ENCODE data around the gene SAP30L.

Gene SAP30L

DNA sequence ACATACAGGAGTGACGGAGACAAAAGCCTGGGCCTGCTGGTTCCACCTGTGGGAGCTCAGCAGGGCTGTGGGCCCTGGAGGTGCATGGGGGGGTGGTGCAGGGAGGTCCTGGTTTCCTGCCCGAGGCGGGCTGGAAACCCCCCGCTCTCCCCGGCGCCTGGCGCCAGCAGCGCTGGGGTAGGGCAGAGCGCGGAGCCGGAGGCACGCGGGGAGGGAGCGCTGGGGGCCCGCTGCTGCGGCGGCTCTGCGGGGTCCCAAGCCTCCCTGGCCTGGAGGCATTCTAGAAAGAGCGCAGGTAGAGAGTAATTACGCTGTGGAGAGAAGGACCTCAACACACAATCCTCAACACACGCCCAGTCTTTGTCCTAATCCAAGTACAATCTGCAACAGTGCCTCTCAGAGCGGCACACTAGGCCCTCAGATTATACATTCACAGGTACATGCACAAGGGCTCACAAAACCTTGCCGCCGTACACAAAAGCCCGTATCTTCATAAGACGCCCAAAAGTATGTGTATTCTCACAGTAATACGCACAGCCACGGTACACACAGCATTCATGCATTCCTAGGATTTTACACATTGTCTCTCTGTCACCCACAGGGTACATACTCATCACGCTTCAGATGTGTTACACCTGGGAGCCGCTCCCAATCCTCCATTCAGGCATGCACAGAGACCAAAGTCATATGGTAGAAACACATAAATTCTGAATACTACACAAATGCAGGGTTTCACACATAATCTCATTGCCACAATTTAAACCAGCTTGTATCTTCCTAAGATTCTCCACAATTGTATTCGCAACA lies 34.4 kb downstream of the SAP30L start:
- Histone ChIP-seq H3K79me2 (ENCODE audit: low read length) (no peaks in the 10 kb centered on the region), H3K27ac (ENCODE audit: low read length) (no peak overlapping the region), H3K9me2 (replicated peaks; ENCODE audit: insufficient read depth, low read length) (no peaks in the 10 kb centered on the region), H3K4me3 (ENCODE audit: low read length) (no peak overlapping the region), H3K9me3 (replicated peaks; ENCODE audit: insufficient read depth, low read length) (no peaks in the 10 kb centered on the region), H2AFZ (ENCODE audit: low read length) (no peak overlapping the region), H4K20me1 (ENCODE audit: insufficient read depth, low read length) (no peaks in the 10 kb centered on the region), H3K4me1 (ENCODE audit: low read length) (no peaks in the 10 kb centered on the region), H3K9ac (ENCODE audit: low read length) (no peak overlapping the region), H3K27me3 (replicated peaks; ENCODE audit: insufficient read depth, low read length) (peaks cover 79% of the 10 kb centered on the region), H3F3A (ENCODE audit: insufficient read depth, low read length) (no peaks in the 10 kb centered on the region), H3K4me2 (ENCODE audit: low read depth, low read length) (no peak overlapping the region), H3K36me3 (replicated peaks; ENCODE audit: insufficient read depth, low read length) (no peaks in the 10 kb centered on the region)
- DNase-seq, result no peak
- TF ChIP-seq, protein P1, sequence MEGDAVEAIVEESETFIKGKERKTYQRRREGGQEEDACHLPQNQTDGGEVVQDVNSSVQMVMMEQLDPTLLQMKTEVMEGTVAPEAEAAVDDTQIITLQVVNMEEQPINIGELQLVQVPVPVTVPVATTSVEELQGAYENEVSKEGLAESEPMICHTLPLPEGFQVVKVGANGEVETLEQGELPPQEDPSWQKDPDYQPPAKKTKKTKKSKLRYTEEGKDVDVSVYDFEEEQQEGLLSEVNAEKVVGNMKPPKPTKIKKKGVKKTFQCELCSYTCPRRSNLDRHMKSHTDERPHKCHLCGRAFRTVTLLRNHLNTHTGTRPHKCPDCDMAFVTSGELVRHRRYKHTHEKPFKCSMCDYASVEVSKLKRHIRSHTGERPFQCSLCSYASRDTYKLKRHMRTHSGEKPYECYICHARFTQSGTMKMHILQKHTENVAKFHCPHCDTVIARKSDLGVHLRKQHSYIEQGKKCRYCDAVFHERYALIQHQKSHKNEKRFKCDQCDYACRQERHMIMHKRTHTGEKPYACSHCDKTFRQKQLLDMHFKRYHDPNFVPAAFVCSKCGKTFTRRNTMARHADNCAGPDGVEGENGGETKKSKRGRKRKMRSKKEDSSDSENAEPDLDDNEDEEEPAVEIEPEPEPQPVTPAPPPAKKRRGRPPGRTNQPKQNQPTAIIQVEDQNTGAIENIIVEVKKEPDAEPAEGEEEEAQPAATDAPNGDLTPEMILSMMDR (IDR thresholded peaks at IDR 0.05; ENCODE audit: low read length), result no peak
- TF ChIP-seq EZH2 (optimal IDR thresholded peaks at IDR 0.05; ENCODE audit: low read depth, low read length) (no peak), EZH2phosphoT487 (IDR thresholded peaks at IDR 0.05; ENCODE audit: low read length) (no peak)

DNA sequence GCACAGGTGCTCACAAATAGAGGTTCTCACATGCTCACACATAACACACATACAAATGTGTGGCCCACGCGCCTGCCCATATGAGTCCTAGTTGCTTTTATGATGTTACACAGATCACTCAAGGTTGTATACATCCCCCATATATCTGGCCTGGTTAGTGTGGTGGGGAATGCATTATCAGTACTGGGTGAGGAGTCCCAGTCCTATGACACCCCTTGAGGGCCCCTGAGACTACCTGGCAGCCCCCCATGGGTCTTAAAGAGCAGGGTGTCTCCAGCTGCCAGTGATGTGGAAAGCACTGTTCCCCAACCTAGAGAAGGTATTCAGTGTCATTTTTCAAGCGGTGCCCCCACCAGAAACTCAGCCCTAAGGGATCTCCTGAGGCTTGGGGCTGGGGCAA lies 35.0 kb downstream of the SAP30L start:
- TF ChIP-seq EZH2 (optimal IDR thresholded peaks at IDR 0.05; ENCODE audit: low read depth, low read length) (no peak), EZH2phosphoT487 (IDR thresholded peaks at IDR 0.05; ENCODE audit: low read length) (no peak)
- TF ChIP-seq, protein P1 (IDR thresholded peaks at IDR 0.05; ENCODE audit: low read length), result no peak
- Histone ChIP-seq H3K9me2 (replicated peaks; ENCODE audit: insufficient read depth, low read length) (no peaks in the 10 kb centered on the region), H3K79me2 (ENCODE audit: low read length) (no peaks in the 10 kb centered on the region), H3K36me3 (replicated peaks; ENCODE audit: insufficient read depth, low read length) (no peaks in the 10 kb centered on the region), H3K27ac (ENCODE audit: low read length) (no peak overlapping the region), H4K20me1 (ENCODE audit: insufficient read depth, low read length) (no peaks in the 10 kb centered on the region), H3K9me3 (replicated peaks; ENCODE audit: insufficient read depth, low read length) (no peaks in the 10 kb centered on the region), H3K4me1 (ENCODE audit: low read length) (no peaks in the 10 kb centered on the region), H3K4me2 (ENCODE audit: low read depth, low read length) (no peak overlapping the region), H2AFZ (ENCODE audit: low read length) (no peak overlapping the region), H3K27me3 (replicated peaks; ENCODE audit: insufficient read depth, low read length) (peaks cover 72% of the 10 kb centered on the region), H3K9ac (ENCODE audit: low read length) (no peak overlapping the region), H3F3A (ENCODE audit: insufficient read depth, low read length) (no peaks in the 10 kb centered on the region), H3K4me3 (ENCODE audit: low read length) (no peak overlapping the region)
- no peak for DNase-seq

DNA sequence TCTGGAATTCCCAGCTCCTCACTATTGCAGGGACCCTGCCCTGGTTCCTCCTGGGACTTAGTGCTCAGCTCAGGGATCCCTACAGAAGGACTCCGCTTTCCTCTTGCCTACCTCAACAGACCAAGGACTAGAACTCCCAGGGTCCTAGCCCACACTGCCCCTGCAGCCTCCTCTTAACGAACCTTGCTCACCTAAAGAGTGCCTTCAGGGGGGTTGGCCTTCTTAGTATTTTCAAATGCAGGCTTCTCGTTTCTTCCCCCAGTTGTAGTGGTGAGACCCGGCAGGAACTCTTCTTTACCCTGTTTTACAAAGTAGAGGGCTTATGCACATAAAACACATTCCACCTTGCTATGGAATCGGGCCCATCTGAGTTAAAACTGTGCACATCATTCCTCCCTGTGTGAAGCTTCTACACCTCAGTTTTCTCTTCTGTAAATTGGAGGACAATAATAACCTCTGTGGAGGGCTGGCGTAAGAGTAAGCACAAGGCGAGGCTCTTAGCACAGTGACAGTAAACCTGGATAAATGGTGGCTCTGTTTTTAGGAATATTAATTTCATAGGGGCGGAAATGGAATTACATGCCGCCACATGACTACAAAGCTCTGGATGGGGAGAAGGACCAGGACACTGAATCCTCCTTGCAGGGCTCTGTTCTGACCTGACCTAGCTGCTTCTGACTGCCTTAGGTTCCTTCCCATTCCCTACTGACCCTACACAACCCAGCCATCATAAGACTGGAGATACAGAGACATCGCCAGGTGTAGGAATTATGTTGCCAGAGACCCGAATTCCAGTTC lies 36.0 kb downstream of the SAP30L start:
- Histone ChIP-seq H3K9me2 (replicated peaks; ENCODE audit: insufficient read depth, low read length) (no peaks in the 10 kb centered on the region), H3K4me1 (ENCODE audit: low read length) (no peaks in the 10 kb centered on the region), H4K20me1 (ENCODE audit: insufficient read depth, low read length) (no peaks in the 10 kb centered on the region), H3K9me3 (replicated peaks; ENCODE audit: insufficient read depth, low read length) (no peaks in the 10 kb centered on the region), H2AFZ (ENCODE audit: low read length) (no peak overlapping the region), H3K27me3 (replicated peaks; ENCODE audit: insufficient read depth, low read length) (peaks cover 62% of the 10 kb centered on the region), H3K9ac (ENCODE audit: low read length) (no peak overlapping the region), H3K79me2 (ENCODE audit: low read length) (no peaks in the 10 kb centered on the region), H3K36me3 (replicated peaks; ENCODE audit: insufficient read depth, low read length) (no peaks in the 10 kb centered on the region), H3K4me2 (ENCODE audit: low read depth, low read length) (no peak overlapping the region), H3K4me3 (ENCODE audit: low read length) (no peak overlapping the region), H3F3A (ENCODE audit: insufficient read depth, low read length) (no peaks in the 10 kb centered on the region), H3K27ac (ENCODE audit: low read length) (no peak overlapping the region)
- no peak for TF ChIP-seq EZH2 (optimal IDR thresholded peaks at IDR 0.05; ENCODE audit: low read depth, low read length)
- TF ChIP-seq EZH2phosphoT487 (IDR thresholded peaks at IDR 0.05; ENCODE audit: low read length), result no peak
- TF ChIP-seq, protein P1 (IDR thresholded peaks at IDR 0.05; ENCODE audit: low read length), result no peak
- DNase-seq, result no peak
